GM13977 (cell line): Measurements from ENCODE around the gene EVX1.

Experiments
- DNase-seq: peaks from one replicate; pipeline ENCODE4 v3.0.0; 2012; ENCODE audit warnings: low spot score
- in situ Hi-C: fragments of 300-500 bp; cut with MboI; formaldehyde crosslinking; loops from one replicate; pipeline ENCODE4 v1.12.0; 2022; ENCODE audit warnings: low sequenced_read_pairs, low pct_unique_long_range_greater_than_20kb, mixed read lengths, inconsistent platforms; ENCODE audit not compliant: unreplicated experiment
- TF ChIP-seq, protein P1 (sequence below): IDR thresholded peaks from 2 replicates; pipeline ENCODE4 v1.5.1; 2012; ENCODE audit warnings: mild to moderate bottlenecking, control low read depth; ENCODE audit not compliant: insufficient read depth; ENCODE audit errors: extremely low read depth, missing control alignments

Gene EVX1

DNA sequence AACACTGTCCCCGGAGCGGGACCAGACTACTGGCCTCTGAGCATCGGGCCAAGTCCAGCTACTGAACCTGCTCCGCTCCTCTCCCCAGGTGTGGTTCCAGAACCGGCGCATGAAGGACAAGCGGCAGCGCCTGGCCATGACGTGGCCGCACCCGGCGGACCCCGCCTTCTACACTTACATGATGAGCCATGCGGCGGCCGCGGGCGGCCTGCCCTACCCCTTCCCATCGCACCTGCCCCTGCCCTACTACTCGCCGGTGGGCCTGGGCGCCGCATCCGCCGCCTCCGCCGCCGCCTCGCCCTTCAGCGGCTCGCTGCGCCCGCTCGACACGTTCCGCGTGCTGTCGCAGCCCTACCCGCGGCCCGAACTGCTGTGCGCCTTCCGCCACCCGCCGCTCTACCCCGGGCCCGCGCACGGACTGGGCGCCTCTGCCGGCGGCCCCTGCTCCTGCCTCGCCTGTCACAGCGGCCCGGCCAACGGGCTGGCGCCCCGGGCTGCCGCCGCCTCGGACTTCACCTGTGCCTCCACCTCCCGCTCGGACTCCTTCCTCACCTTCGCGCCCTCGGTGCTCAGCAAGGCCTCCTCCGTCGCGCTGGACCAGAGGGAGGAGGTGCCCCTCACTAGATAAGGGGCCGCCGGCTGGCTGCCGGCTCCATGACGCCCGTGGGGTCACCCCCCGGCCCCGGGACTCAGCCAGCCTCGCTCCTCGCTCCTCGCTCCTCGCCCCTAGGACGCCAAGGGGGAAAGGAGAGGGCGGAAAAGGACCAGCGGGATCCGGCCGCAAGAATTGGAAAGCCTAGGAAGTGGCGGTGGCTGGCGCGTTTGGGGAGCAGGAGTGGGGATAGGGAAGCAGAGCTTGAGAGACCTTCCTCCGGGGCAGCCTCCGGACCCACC lies 3.4 kb downstream of the EVX1 start:
- DNase-seq, result peak; percentile 30
- in situ Hi-C loops, result loop anchor here (10.0 kb wide), 1 partner anchor 91 kb away; the partner anchor contains the start of genes HOXA3 and HOXA7
- TF ChIP-seq, protein P1, sequence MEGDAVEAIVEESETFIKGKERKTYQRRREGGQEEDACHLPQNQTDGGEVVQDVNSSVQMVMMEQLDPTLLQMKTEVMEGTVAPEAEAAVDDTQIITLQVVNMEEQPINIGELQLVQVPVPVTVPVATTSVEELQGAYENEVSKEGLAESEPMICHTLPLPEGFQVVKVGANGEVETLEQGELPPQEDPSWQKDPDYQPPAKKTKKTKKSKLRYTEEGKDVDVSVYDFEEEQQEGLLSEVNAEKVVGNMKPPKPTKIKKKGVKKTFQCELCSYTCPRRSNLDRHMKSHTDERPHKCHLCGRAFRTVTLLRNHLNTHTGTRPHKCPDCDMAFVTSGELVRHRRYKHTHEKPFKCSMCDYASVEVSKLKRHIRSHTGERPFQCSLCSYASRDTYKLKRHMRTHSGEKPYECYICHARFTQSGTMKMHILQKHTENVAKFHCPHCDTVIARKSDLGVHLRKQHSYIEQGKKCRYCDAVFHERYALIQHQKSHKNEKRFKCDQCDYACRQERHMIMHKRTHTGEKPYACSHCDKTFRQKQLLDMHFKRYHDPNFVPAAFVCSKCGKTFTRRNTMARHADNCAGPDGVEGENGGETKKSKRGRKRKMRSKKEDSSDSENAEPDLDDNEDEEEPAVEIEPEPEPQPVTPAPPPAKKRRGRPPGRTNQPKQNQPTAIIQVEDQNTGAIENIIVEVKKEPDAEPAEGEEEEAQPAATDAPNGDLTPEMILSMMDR, result no peak

DNA sequence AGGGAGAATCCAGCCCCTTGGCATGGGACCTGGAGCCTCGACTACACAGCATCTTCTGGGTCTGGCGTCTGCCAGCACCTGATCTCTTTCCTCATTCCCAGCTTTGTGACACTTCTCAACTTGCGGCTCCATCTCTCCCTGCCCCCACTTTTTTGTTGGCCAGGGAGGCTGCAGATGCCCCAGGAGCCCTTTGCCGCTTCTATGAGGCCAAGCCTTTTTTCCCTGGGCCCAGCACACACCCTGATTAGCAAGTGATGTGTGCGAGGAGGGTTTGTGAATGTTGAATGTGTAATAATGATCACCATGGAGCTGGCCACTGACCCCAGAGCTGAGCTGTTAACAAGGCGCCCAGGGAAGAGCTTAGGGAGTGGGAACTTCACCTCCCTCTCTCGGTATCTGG lies 4.4 kb downstream of the EVX1 start:
- TF ChIP-seq, protein P1, result no peak
- DNase-seq, result no peak
- in situ Hi-C loops, result loop anchor here (10.0 kb wide), 1 partner anchor 92 kb away; the partner anchor contains the start of genes HOXA3 and HOXA7

DNA sequence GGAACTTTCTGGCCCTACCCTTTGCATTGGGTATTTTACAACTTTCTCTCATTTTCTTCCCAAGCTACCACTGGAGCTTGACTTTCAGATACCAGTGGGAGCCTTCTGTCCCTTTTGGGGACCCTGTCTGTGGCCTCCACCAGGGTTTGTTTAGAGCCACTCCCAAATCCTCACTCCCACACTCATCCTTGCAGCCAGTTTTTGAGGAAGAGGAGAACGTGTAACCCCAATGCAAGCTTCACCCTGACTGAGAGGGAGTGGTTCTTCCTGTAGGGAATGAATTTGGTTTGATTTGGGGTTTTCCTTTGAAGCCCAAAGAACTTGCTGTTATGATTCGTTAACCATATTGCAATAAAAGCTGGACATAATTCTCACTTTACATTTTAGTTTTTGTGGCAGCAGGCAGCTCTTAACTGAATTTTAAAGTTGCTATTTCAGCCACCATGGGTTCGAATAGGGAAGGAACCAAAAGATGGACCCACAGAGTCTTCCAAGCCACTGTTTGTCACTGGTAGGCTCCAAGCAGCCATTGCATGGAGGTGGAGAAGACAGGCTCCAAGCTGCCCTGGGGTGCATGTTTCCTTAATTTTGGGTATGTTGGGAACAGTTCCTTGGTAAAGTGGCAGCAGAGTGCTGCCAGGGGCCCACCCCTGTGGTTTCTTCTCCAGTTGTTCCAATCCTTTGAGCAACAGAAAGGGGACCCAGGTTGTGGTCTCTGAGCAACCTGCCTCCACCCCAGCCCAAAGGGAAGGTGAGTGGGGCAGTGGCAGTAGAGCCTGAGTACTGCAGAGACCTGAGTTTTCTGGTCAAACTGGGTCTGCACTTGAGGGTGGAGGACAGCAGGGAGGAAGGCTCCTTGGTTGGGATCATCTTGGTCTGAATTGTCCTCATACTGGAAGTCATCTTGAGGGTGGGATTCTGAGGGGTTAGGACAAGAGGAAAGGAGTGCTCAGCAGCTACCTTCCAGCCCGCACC lies 5.1 kb downstream of the EVX1 start:
- DNase-seq, result peak; percentile 15
- in situ Hi-C loops, result loop anchor here (10.0 kb wide), 1 partner anchor 93 kb away; the partner anchor contains the start of genes HOXA3 and HOXA7
- TF ChIP-seq, protein P1, result no peak

- in situ Hi-C loops, result loop anchor here (10.0 kb wide), 1 partner anchor 94 kb away; the partner anchor contains the start of genes HOXA3 and HOXA7
- TF ChIP-seq, protein P1, result no peak
Measured at GRCh38 chr7:27248427-27248806, 5.8 kb downstream of the EVX1 start.

GRCh38 chr7:27248911-27249723 lies 6.5 kb downstream of the EVX1 start:
- TF ChIP-seq, protein P1, result no peak
- peak; percentile 35 for DNase-seq
- in situ Hi-C loops, result loop anchor here (10.0 kb wide), 1 partner anchor 94 kb away; the partner anchor contains the start of genes HOXA3 and HOXA7

More at GRCh38 chr7:27248427-27248806, 5.8 kb downstream of the EVX1 start:
- DNase-seq, result peak; percentile 14
